Fibroblast of the aortic adventitia (primary cell): ENCODE measurements around the gene GCAT. TPM values are rescaled to one million over a fixed set of nuclear protein-coding genes. Genes with fewer than 3 reads are reported as not detected.

Source experiments
- DNase-seq: peaks from one replicate; pipeline ENCODE4 v3.0.0-alpha.2; 2010; ENCODE audit warnings: low read depth
- H3K4me3 ChIP-seq: 2 replicates; pipeline ENCODE4 v1.5.1; 2011; ENCODE audit warnings: low read depth, mild to moderate bottlenecking, control low read depth, low read length, moderate library complexity
- total RNA-seq: library from RNA; depleted of rRNA; stranded (reverse); fragments of >200 nt; gene quantifications from 2 replicates; pipeline ENCODE4 v1.2.3, GENCODE V29; 2012; ENCODE audit warnings: low replicate concordance
- TF ChIP-seq, protein P1 (sequence below): IDR thresholded peaks from 2 replicates; pipeline ENCODE4 v1.5.1; 2011; ENCODE audit warnings: mild to moderate bottlenecking, low read length, control low read depth, inconsistent platforms; ENCODE audit not compliant: insufficient read depth

Gene GCAT
- total RNA-seq, 1 donor = 13.1 TPM

GRCh38 chr22:37771702-37772427, 35.9 kb upstream of the GCAT start:
- TF ChIP-seq, protein P1, sequence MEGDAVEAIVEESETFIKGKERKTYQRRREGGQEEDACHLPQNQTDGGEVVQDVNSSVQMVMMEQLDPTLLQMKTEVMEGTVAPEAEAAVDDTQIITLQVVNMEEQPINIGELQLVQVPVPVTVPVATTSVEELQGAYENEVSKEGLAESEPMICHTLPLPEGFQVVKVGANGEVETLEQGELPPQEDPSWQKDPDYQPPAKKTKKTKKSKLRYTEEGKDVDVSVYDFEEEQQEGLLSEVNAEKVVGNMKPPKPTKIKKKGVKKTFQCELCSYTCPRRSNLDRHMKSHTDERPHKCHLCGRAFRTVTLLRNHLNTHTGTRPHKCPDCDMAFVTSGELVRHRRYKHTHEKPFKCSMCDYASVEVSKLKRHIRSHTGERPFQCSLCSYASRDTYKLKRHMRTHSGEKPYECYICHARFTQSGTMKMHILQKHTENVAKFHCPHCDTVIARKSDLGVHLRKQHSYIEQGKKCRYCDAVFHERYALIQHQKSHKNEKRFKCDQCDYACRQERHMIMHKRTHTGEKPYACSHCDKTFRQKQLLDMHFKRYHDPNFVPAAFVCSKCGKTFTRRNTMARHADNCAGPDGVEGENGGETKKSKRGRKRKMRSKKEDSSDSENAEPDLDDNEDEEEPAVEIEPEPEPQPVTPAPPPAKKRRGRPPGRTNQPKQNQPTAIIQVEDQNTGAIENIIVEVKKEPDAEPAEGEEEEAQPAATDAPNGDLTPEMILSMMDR = no peak
- H3K4me3 ChIP-seq = no peak overlapping the region
- no peak for DNase-seq

DNA sequence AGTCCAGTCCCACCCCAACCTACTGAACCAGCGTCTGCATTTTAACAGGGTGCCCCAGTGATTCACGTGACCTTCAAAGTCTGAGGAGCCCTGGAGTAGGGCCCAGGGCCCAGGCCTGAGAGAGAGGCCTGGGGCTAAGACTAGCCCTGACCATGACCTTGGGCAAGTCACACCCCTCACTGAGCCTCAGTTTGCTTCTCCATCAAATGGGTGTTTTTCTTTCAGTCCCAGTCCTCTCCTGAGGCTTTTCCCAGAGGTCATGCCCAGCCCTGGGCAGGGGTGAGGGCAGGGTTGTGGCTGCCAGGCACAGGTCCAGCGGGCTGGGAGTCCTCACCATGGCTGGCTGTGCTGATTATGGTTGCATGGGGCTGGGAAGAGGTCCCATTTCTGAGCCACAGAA, 33.0 kb upstream of the GCAT start:
- TF ChIP-seq, protein P1 = no peak
- no peak for DNase-seq

GRCh38 chr22:37775785-37776638, 31.7 kb upstream of the GCAT start:
- H3K4me3 ChIP-seq = no peak overlapping the region
- peak; percentile 67 for DNase-seq
- TF ChIP-seq, protein P1 = no peak

More for the DNA sequence above, 33.0 kb upstream of the GCAT start:
- no peak overlapping the region for H3K4me3 ChIP-seq

GRCh38 chr22:37776639-37777005, 31.1 kb upstream of the GCAT start:
- DNase-seq = no peak
- TF ChIP-seq, protein P1 = no peak
- H3K4me3 ChIP-seq = no peak overlapping the region

DNA sequence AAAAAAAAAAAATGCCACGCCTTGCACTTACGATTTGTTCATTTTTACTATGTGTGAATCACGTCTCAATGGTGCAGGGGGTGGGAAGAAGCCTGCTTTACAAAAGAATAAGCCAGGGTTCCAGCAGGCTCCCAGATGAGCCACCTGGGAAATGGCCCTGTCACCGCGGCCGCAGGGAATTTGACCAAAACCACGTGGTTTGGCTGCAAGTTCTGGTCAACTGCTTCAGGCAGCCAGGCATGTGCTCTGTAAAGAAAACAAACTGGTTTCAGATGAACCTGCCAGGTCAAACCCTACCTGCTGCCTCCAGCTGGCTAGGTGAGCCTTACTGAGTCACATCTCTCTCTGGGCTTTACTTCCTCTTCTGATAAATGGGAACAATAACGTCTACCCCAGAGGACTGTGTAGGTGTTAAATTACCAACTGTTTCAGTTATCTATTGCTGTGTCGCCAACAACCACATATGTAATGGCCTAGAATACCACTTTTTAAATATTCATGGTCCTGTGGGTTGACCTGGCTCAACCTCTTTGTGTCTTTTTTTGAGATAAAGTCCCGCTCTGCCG, 30.5 kb upstream of the GCAT start:
- peak; percentile 75 for DNase-seq
- no peak overlapping the region for H3K4me3 ChIP-seq
- TF ChIP-seq, protein P1 = no peak

GRCh38 chr22:37778370-37779009, 29.2 kb upstream of the GCAT start:
- no peak overlapping the region for H3K4me3 ChIP-seq
- TF ChIP-seq, protein P1 = no peak
- DNase-seq = no peak
